SK-N-SH (cell line): ENCODE measurements around the gene RALA.

Source experiments
- CHD2 ChIP-seq: fragments of 150-350 bp; IDR thresholded peaks from 2 replicates; pipeline ENCODE4 v1.6.1; 2018; ENCODE audit warnings: low read length; ENCODE audit not compliant: partially characterized antibody
- CTCF ChIP-seq: fragments of 200-600 bp; sonication (generic); IDR thresholded peaks from 2 replicates; pipeline ENCODE4 v1.6.1; 2017; ENCODE audit warnings: antibody characterized with exemption, mild to moderate bottlenecking, moderate library complexity
- FOXM1 ChIP-seq: IDR thresholded peaks from 2 replicates; pipeline ENCODE4 v1.4.0; 2012; ENCODE audit warnings: low read depth, mild to moderate bottlenecking
- POLR2AphosphoS5 ChIP-seq: IDR thresholded peaks from 2 replicates; pipeline ENCODE4 v1.6.1; 2012; ENCODE audit warnings: low read depth, low read length
- RAD21 ChIP-seq: IDR thresholded peaks from 2 replicates; pipeline ENCODE4 v1.6.1; 2012; ENCODE audit warnings: mild to moderate bottlenecking, low read length
- SMC3 ChIP-seq: IDR thresholded peaks from 2 replicates; pipeline ENCODE4 v1.6.1; 2012; ENCODE audit warnings: low read depth, low read length, improper control_type of control experiment
- TF ChIP-seq, protein P1 (sequence below): IDR thresholded peaks from 2 replicates; pipeline ENCODE4 v1.4.0; 2012; ENCODE audit warnings: low read depth, borderline replicate concordance

GRCh38 chr7:39688611-39689480 is 65.5 kb downstream of the RALA start:
- TF ChIP-seq CTCF, result no peak
- TF ChIP-seq, protein P1, sequence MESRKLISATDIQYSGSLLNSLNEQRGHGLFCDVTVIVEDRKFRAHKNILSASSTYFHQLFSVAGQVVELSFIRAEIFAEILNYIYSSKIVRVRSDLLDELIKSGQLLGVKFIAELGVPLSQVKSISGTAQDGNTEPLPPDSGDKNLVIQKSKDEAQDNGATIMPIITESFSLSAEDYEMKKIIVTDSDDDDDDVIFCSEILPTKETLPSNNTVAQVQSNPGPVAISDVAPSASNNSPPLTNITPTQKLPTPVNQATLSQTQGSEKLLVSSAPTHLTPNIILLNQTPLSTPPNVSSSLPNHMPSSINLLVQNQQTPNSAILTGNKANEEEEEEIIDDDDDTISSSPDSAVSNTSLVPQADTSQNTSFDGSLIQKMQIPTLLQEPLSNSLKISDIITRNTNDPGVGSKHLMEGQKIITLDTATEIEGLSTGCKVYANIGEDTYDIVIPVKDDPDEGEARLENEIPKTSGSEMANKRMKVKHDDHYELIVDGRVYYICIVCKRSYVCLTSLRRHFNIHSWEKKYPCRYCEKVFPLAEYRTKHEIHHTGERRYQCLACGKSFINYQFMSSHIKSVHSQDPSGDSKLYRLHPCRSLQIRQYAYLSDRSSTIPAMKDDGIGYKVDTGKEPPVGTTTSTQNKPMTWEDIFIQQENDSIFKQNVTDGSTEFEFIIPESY, result no peak
- TF ChIP-seq FOXM1, result no peak
- TF ChIP-seq POLR2AphosphoS5, result no peak
- TF ChIP-seq SMC3, result no peak
- no peak for TF ChIP-seq RAD21
- no peak for TF ChIP-seq CHD2
